WTC11 (cell line): ENCODE results near the gene SETD2. TPM values are rescaled to one million over a fixed set of nuclear protein-coding genes. Genes with fewer than 3 reads are reported as not detected.

Experiments used
- ATAC-seq: fragments of 200-7000 bp; cut with Tn5 transposase; 2 replicates; pipeline ENCODE4 v1.10.0; 2021; ENCODE audit warnings: mild to moderate bottlenecking, moderate library complexity
- CTCF ChIA-PET: fragments of 300-600 bp; sonication (Branson Sonifier 250); formaldehyde crosslinking; loops from one replicate; lab custom pipeline; 2021; ENCODE audit warnings: antibody characterized with exemption; lab: Charles Lee
- POLR2A ChIA-PET: fragments of 350-600 bp; sonication (Branson Sonifier 250); formaldehyde crosslinking; loops from one replicate; lab custom pipeline; 2021; ENCODE audit warnings: antibody characterized with exemption; lab: Charles Lee
- DNase-seq: peaks from one replicate; pipeline ENCODE4 v3.0.0; 2021; ENCODE audit warnings: low spot score
- H3K27ac Mint-ChIP-seq: 2 replicates; pipeline ENCODE4 v1.8.0; 2021; ENCODE audit warnings: mixed read lengths
- H3K27me3 Mint-ChIP-seq: 2 replicates; pipeline ENCODE4 v1.8.0; 2021; ENCODE audit warnings: low read depth, mild to moderate bottlenecking, moderate library complexity, mixed read lengths
- H3K36me3 Mint-ChIP-seq: 2 replicates; pipeline ENCODE4 v1.8.0; 2021; ENCODE audit warnings: mixed read lengths
- H3K4me1 Mint-ChIP-seq: 2 replicates; pipeline ENCODE4 v1.8.0; 2022; ENCODE audit warnings: mixed read lengths
- H3K4me3 Mint-ChIP-seq: 2 replicates; pipeline ENCODE4 v1.8.0; 2021; ENCODE audit warnings: mild to moderate bottlenecking, moderate library complexity, mixed read lengths
- H3K9me3 Mint-ChIP-seq: 2 replicates; pipeline ENCODE4 v1.8.0; 2021; ENCODE audit warnings: mixed read lengths
- AR ChIP-seq: fragments of 250-450 bp; sonication (Bioruptor Pico); IDR thresholded peaks from 2 replicates; pipeline ENCODE4 v1.9.0; 2021; ENCODE audit warnings: mild to moderate bottlenecking
- ATF2 ChIP-seq: sonication (generic); formaldehyde crosslinking; IDR thresholded peaks from 2 replicates; pipeline ENCODE4 v1.8.1; 2022; ENCODE audit warnings: low read depth, missing genetic modification reagents, borderline replicate concordance
- ATF3 ChIP-seq: sonication (generic); formaldehyde crosslinking; conservative IDR thresholded peaks from 2 replicates; pipeline ENCODE4 v1.8.1; 2022; ENCODE audit warnings: mild to moderate bottlenecking, missing genetic modification reagents
- CDX4 ChIP-seq: fragments of 250-450 bp; sonication (Bioruptor Pico); IDR thresholded peaks from 2 replicates; pipeline ENCODE4 v1.9.0; 2021; ENCODE audit warnings: moderate library complexity, mild to moderate bottlenecking, inconsistent platforms, borderline replicate concordance
- CREM ChIP-seq: sonication (generic); formaldehyde crosslinking; IDR thresholded peaks from 2 replicates; pipeline ENCODE4 v1.8.1; 2022; ENCODE audit warnings: mild to moderate bottlenecking, missing genetic modification reagents, moderate library complexity
- E2F5 ChIP-seq: sonication (generic); formaldehyde crosslinking; IDR thresholded peaks from 2 replicates; pipeline ENCODE4 v1.8.1; 2022; ENCODE audit warnings: mild to moderate bottlenecking, moderate library complexity, missing genetic modification reagents
- ELF4 ChIP-seq: sonication (generic); formaldehyde crosslinking; IDR thresholded peaks from 2 replicates; pipeline ENCODE4 v1.8.1; 2022; ENCODE audit warnings: low read depth, mild to moderate bottlenecking, moderate library complexity, missing genetic modification reagents
- EMX1 ChIP-seq: fragments of 250-450 bp; sonication (Bioruptor Pico); IDR thresholded peaks from 2 replicates; pipeline ENCODE4 v1.8.0; 2021; ENCODE audit warnings: mild to moderate bottlenecking
- ERG ChIP-seq: fragments of 250-450 bp; sonication (Bioruptor Pico); IDR thresholded peaks from 2 replicates; pipeline ENCODE4 v1.8.0; 2021; ENCODE audit warnings: mild to moderate bottlenecking
- ESRRA ChIP-seq: sonication (generic); formaldehyde crosslinking; IDR thresholded peaks from 2 replicates; pipeline ENCODE4 v1.8.1; 2022; ENCODE audit warnings: mild to moderate bottlenecking, missing genetic modification reagents, borderline replicate concordance
- FOXP1 ChIP-seq: sonication (generic); formaldehyde crosslinking; IDR thresholded peaks from 2 replicates; pipeline ENCODE4 v1.8.0; 2022; ENCODE audit warnings: missing genetic modification reagents, mild to moderate bottlenecking, moderate library complexity, borderline replicate concordance
- IRF2 ChIP-seq: sonication (generic); formaldehyde crosslinking; IDR thresholded peaks from 2 replicates; pipeline ENCODE4 v1.8.0; 2022; ENCODE audit warnings: low read depth, missing genetic modification reagents, borderline replicate concordance
- NR3C1 ChIP-seq: sonication (generic); formaldehyde crosslinking; conservative IDR thresholded peaks from 2 replicates; pipeline ENCODE4 v1.8.1; 2023; ENCODE audit warnings: low read depth, mild to moderate bottlenecking, missing genetic modification reagents
- PREB ChIP-seq: sonication (generic); formaldehyde crosslinking; IDR thresholded peaks from 2 replicates; pipeline ENCODE4 v1.8.1; 2022; ENCODE audit warnings: mild to moderate bottlenecking, missing genetic modification reagents, moderate library complexity, borderline replicate concordance
- TCF7 ChIP-seq: sonication (generic); formaldehyde crosslinking; IDR thresholded peaks from 2 replicates; pipeline ENCODE4 v1.8.0; 2022; ENCODE audit warnings: mild to moderate bottlenecking, low read depth, missing genetic modification reagents, moderate library complexity
- TEAD1 ChIP-seq: sonication (generic); formaldehyde crosslinking; IDR thresholded peaks from 2 replicates; pipeline ENCODE4 v1.8.0; 2022; ENCODE audit warnings: mild to moderate bottlenecking, missing genetic modification reagents
- ZMAT4 ChIP-seq: fragments of 250-450 bp; sonication (Bioruptor Pico); IDR thresholded peaks from 2 replicates; pipeline ENCODE4 v1.9.0; 2021; ENCODE audit warnings: mild to moderate bottlenecking
- ZNF138 ChIP-seq: sonication (generic); formaldehyde crosslinking; conservative IDR thresholded peaks from 2 replicates; pipeline ENCODE4 v1.8.1; 2022; ENCODE audit warnings: mild to moderate bottlenecking, moderate library complexity, missing genetic modification reagents
- ZNF219 ChIP-seq: sonication (generic); formaldehyde crosslinking; IDR thresholded peaks from 2 replicates; pipeline ENCODE4 v1.8.0; 2023; ENCODE audit warnings: missing genetic modification reagents, mild to moderate bottlenecking, borderline replicate concordance
- ZNF416 ChIP-seq: fragments of 250-450 bp; sonication (Bioruptor Pico); IDR thresholded peaks from 2 replicates; pipeline ENCODE4 v1.9.0; 2021; ENCODE audit warnings: mild to moderate bottlenecking, inconsistent platforms
- ZNF671 ChIP-seq: fragments of 250-450 bp; sonication (Bioruptor Pico); IDR thresholded peaks from 2 replicates; pipeline ENCODE4 v1.8.0; 2021; ENCODE audit warnings: mild to moderate bottlenecking
- total RNA-seq: library from RNA; stranded (reverse); gene quantifications from 3 replicates; pipeline ENCODE4 v1.2.3, GENCODE V29; 2021

The SETD2 gene
- total RNA-seq, 1 experiment from 2014 or later, result 39.8 TPM

GRCh38 chr3:46972396-46972795 lies 191.5 kb downstream of the SETD2 start (continued):
- TF ChIP-seq AR (CRISPR knock-in tag) (no peak), ESRRA (CRISPR knock-in tag) (no peak), CREM (no peak), EMX1 (no peak), ZMAT4 (CRISPR knock-in tag) (no peak), ZNF416 (CRISPR knock-in tag) (no peak)
- TF ChIP-seq, all 79 proteins: peak for 0

- CTCF ChIA-PET, result interaction anchor here (3.0 kb wide), 1 partner anchor 26 kb away, joined by 8 read pairs; no protein-coding TSS in a partner anchor
Observed at GRCh38 chr3:46971742-46972141, 192.2 kb downstream of the SETD2 start.

GRCh38 chr3:46971151-46971550 lies 192.8 kb downstream of the SETD2 start:
- Mint-ChIP-seq H3K4me3 (no peak overlapping the region), H3K4me1 (peaks cover 25% of the 10 kb centered on the region), H3K9me3 (no peaks in the 10 kb centered on the region), H3K36me3 (peaks cover 16% of the 10 kb centered on the region), H3K27ac (peak overlapping the region; percentile 18; the same call in 1 of the 2 replicates), H3K27me3 (no peaks in the 10 kb centered on the region)
- ATAC-seq (no peak), DNase-seq (no peak)
- CTCF ChIA-PET, result interaction anchor here (3.0 kb wide), 1 partner anchor 27 kb away, joined by 8 read pairs; no protein-coding TSS in a partner anchor
- POLR2A ChIA-PET, result no interaction called here
- TF ChIP-seq FOXP1 (CRISPR knock-in tag), result no peak
- no peak for TF ChIP-seq ZNF671
- no peak for TF ChIP-seq ZMAT4 (CRISPR knock-in tag)
- TF ChIP-seq ELF4 (CRISPR knock-in tag), result no peak
- no peak for TF ChIP-seq ZNF138
- no peak for TF ChIP-seq ERG (CRISPR knock-in tag)
- no peak for TF ChIP-seq ATF3 (CRISPR knock-in tag)
- TF ChIP-seq IRF2 (CRISPR knock-in tag), result no peak
- TF ChIP-seq E2F5 (CRISPR knock-in tag), result no peak
- TF ChIP-seq TEAD1 (CRISPR knock-in tag), result no peak
- TF ChIP-seq ATF2 (CRISPR knock-in tag), result no peak
- TF ChIP-seq ZNF219 (CRISPR knock-in tag), result no peak
- no peak for TF ChIP-seq PREB (CRISPR knock-in tag)
- TF ChIP-seq NR3C1 (CRISPR knock-in tag), result no peak

More at GRCh38 chr3:46971742-46972141, 192.2 kb downstream of the SETD2 start:
- POLR2A ChIA-PET, result no interaction called here
- Mint-ChIP-seq H3K9me3 (no peaks in the 10 kb centered on the region), H3K27ac (no peak overlapping the region), H3K27me3 (no peaks in the 10 kb centered on the region), H3K36me3 (peaks cover 15% of the 10 kb centered on the region), H3K4me1 (peaks cover 24% of the 10 kb centered on the region), H3K4me3 (no peak overlapping the region)
- DNase-seq (no peak), ATAC-seq (no peak)
- TF ChIP-seq ELF4 (CRISPR knock-in tag) (no peak), CDX4 (CRISPR knock-in tag) (no peak), TCF7 (CRISPR knock-in tag) (no peak), TEAD1 (CRISPR knock-in tag) (no peak)
